K562 (cell line): Measurements from ENCODE around the gene ANTXRL. TPM values are rescaled to one million over a fixed set of nuclear protein-coding genes. Genes with fewer than 3 reads are reported as not detected.

Source experiments
- ATF2 ChIP-seq: sonication (generic); formaldehyde crosslinking; IDR thresholded peaks from 2 replicates; pipeline ENCODE4 v1.8.1; 2022; ENCODE audit warnings: missing genetic modification reagents
- ETV1 ChIP-seq: fragments of 450-650 bp; conservative IDR thresholded peaks from 2 replicates; pipeline ENCODE4 v1.6.1; 2016; ENCODE audit warnings: missing genetic modification characterization, control low read depth, low read depth, missing compliant biosample characterization
- NR2C1 ChIP-seq, 2 experiments: fragments of 450-650 bp; IDR thresholded peaks; 2 replicates each; pipeline ENCODE4 v1.6.1; 2017; ENCODE audit warnings: mild to moderate bottlenecking in 2 of 2, antibody characterized with exemption in 1 of 2, inconsistent platforms in 1 of 2, missing compliant biosample characterization in 1 of 2, missing genetic modification characterization in 1 of 2
- ZNF140 ChIP-seq: fragments of 250-450 bp; sonication (Bioruptor Pico); IDR thresholded peaks from 2 replicates; pipeline ENCODE4 v1.8.0; 2021; ENCODE audit warnings: moderate library complexity, mild to moderate bottlenecking, inconsistent platforms
- ZNF146 ChIP-seq: IDR thresholded peaks from one replicate; pipeline ENCODE4 v1.6.1; 2018; ENCODE audit warnings: missing compliant biosample characterization; ENCODE audit not compliant: unreplicated experiment
- polyA plus RNA-seq, 8 experiments: library from polyadenylated mRNA; depleted of rRNA in 4 of 8; stranded (reverse) in 5 of 8; unstranded in 3 of 8; fragments of >200 nt; fragmentation: Nextera tagmentation in 2 of 8; fragmentation: Illumina TruSeq in 1 of 8; extraction: Ambion mirVana in 2 of 8; extraction: Trizol in 1 of 8; gene quantifications; 2 replicates each; pipeline versions ENCODE4 v1.2.1 to v1.2.3, GENCODE V29; 2011 to 2014; ENCODE audit warnings: inconsistent platforms in 1 of 8, missing spikeins in 1 of 8
- total RNA-seq, 7 experiments: library from RNA; depleted of rRNA in 6 of 7; stranded (reverse); fragments of >200 nt in 6 of 7; fragmentation: Illumina TruSeq in 2 of 7; extraction: Trizol in 2 of 7; gene quantifications; 2 replicates each; pipeline versions ENCODE4 v1.2.1 to v1.2.3, GENCODE V29; 2011 to 2021; ENCODE audit warnings: low replicate concordance in 1 of 7
- TF ChIP-seq, protein P1 (sequence below): fragments of 450-650 bp; IDR thresholded peaks from 2 replicates; pipeline ENCODE4 v1.6.1; 2016; ENCODE audit warnings: mild to moderate bottlenecking, moderate library complexity
- TF ChIP-seq, protein P2 (sequence below): fragments of 250-450 bp; sonication (Bioruptor Pico); IDR thresholded peaks from 2 replicates; pipeline ENCODE4 v1.5.0; 2020; ENCODE audit warnings: mild to moderate bottlenecking, borderline replicate concordance
- TF ChIP-seq, protein P3 (sequence below): fragments of 250-450 bp; sonication (Bioruptor Pico); IDR thresholded peaks from 2 replicates; pipeline ENCODE4 v1.5.1; 2021; ENCODE audit warnings: mild to moderate bottlenecking

The ANTXRL gene
- total and polyA plus RNA-seq, 9 of the 15 experiments (the other 6 are each of a cell fraction or from before 2014, with no cell fraction given): not detected

- TF ChIP-seq, protein P1, sequence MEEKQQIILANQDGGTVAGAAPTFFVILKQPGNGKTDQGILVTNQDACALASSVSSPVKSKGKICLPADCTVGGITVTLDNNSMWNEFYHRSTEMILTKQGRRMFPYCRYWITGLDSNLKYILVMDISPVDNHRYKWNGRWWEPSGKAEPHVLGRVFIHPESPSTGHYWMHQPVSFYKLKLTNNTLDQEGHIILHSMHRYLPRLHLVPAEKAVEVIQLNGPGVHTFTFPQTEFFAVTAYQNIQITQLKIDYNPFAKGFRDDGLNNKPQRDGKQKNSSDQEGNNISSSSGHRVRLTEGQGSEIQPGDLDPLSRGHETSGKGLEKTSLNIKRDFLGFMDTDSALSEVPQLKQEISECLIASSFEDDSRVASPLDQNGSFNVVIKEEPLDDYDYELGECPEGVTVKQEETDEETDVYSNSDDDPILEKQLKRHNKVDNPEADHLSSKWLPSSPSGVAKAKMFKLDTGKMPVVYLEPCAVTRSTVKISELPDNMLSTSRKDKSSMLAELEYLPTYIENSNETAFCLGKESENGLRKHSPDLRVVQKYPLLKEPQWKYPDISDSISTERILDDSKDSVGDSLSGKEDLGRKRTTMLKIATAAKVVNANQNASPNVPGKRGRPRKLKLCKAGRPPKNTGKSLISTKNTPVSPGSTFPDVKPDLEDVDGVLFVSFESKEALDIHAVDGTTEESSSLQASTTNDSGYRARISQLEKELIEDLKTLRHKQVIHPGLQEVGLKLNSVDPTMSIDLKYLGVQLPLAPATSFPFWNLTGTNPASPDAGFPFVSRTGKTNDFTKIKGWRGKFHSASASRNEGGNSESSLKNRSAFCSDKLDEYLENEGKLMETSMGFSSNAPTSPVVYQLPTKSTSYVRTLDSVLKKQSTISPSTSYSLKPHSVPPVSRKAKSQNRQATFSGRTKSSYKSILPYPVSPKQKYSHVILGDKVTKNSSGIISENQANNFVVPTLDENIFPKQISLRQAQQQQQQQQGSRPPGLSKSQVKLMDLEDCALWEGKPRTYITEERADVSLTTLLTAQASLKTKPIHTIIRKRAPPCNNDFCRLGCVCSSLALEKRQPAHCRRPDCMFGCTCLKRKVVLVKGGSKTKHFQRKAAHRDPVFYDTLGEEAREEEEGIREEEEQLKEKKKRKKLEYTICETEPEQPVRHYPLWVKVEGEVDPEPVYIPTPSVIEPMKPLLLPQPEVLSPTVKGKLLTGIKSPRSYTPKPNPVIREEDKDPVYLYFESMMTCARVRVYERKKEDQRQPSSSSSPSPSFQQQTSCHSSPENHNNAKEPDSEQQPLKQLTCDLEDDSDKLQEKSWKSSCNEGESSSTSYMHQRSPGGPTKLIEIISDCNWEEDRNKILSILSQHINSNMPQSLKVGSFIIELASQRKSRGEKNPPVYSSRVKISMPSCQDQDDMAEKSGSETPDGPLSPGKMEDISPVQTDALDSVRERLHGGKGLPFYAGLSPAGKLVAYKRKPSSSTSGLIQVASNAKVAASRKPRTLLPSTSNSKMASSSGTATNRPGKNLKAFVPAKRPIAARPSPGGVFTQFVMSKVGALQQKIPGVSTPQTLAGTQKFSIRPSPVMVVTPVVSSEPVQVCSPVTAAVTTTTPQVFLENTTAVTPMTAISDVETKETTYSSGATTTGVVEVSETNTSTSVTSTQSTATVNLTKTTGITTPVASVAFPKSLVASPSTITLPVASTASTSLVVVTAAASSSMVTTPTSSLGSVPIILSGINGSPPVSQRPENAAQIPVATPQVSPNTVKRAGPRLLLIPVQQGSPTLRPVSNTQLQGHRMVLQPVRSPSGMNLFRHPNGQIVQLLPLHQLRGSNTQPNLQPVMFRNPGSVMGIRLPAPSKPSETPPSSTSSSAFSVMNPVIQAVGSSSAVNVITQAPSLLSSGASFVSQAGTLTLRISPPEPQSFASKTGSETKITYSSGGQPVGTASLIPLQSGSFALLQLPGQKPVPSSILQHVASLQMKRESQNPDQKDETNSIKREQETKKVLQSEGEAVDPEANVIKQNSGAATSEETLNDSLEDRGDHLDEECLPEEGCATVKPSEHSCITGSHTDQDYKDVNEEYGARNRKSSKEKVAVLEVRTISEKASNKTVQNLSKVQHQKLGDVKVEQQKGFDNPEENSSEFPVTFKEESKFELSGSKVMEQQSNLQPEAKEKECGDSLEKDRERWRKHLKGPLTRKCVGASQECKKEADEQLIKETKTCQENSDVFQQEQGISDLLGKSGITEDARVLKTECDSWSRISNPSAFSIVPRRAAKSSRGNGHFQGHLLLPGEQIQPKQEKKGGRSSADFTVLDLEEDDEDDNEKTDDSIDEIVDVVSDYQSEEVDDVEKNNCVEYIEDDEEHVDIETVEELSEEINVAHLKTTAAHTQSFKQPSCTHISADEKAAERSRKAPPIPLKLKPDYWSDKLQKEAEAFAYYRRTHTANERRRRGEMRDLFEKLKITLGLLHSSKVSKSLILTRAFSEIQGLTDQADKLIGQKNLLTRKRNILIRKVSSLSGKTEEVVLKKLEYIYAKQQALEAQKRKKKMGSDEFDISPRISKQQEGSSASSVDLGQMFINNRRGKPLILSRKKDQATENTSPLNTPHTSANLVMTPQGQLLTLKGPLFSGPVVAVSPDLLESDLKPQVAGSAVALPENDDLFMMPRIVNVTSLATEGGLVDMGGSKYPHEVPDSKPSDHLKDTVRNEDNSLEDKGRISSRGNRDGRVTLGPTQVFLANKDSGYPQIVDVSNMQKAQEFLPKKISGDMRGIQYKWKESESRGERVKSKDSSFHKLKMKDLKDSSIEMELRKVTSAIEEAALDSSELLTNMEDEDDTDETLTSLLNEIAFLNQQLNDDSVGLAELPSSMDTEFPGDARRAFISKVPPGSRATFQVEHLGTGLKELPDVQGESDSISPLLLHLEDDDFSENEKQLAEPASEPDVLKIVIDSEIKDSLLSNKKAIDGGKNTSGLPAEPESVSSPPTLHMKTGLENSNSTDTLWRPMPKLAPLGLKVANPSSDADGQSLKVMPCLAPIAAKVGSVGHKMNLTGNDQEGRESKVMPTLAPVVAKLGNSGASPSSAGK: peak; percentile 79
- TF ChIP-seq NR2C1 (IDR thresholded peaks at IDR 0.05): no peak
- no peak for TF ChIP-seq NR2C1 (tag; IDR thresholded peaks at IDR 0.05)
- TF ChIP-seq, protein P2, sequence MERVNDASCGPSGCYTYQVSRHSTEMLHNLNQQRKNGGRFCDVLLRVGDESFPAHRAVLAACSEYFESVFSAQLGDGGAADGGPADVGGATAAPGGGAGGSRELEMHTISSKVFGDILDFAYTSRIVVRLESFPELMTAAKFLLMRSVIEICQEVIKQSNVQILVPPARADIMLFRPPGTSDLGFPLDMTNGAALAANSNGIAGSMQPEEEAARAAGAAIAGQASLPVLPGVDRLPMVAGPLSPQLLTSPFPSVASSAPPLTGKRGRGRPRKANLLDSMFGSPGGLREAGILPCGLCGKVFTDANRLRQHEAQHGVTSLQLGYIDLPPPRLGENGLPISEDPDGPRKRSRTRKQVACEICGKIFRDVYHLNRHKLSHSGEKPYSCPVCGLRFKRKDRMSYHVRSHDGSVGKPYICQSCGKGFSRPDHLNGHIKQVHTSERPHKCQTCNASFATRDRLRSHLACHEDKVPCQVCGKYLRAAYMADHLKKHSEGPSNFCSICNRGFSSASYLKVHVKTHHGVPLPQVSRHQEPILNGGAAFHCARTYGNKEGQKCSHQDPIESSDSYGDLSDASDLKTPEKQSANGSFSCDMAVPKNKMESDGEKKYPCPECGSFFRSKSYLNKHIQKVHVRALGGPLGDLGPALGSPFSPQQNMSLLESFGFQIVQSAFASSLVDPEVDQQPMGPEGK: no peak
- TF ChIP-seq ZNF140: no peak
- TF ChIP-seq ATF2 (CRISPR knock-in tag): no peak
- TF ChIP-seq ZNF146: no peak
- TF ChIP-seq, protein P3, sequence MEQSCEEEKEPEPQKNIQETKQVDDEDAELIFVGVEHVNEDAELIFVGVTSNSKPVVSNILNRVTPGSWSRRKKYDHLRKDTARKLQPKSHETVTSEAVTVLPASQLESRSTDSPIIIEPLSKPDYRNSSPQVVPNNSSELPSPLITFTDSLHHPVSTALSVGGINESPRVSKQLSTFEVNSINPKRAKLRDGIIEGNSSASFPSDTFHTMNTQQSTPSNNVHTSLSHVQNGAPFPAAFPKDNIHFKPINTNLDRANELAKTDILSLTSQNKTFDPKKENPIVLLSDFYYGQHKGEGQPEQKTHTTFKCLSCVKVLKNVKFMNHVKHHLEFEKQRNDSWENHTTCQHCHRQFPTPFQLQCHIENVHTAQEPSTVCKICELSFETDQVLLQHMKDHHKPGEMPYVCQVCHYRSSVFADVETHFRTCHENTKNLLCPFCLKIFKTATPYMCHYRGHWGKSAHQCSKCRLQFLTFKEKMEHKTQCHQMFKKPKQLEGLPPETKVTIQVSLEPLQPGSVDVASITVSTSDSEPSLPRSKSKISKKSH (CRISPR knock-in tag): no peak
- TF ChIP-seq ETV1 (tag): peak; percentile 52
Measured at GRCh38 chr10:46293832-46294640, 7.2 kb downstream of the ANTXRL start (continued).
